HEK293 (cell line): ENCODE results near the gene ZCCHC14.

Experiments
- CTCF ChIA-PET: fragments of 350-600 bp; formaldehyde crosslinking; extraction: SDS; loops from one replicate; lab custom pipeline; 2021; ENCODE audit warnings: antibody characterized with exemption; lab: Yijun Ruan, JAX
- POLR2A ChIA-PET: fragments of 300-600 bp; formaldehyde crosslinking; extraction: SDS; loops from one replicate; lab custom pipeline; 2020; ENCODE audit warnings: antibody characterized with exemption, inconsistent platforms; lab: Yijun Ruan, JAX
- H3K27ac ChIP-seq: fragments of 200-500 bp; sonication (Bioruptor generic); 2 replicates; pipeline ENCODE4 v1.5.1; 2014; ENCODE audit warnings: low read depth, low read length, control low read depth, inconsistent platforms; ENCODE audit errors: extremely low read depth
- H3K36me3 ChIP-seq, 2 experiments: fragments of 200-500 bp in 1 of 2; sonication (Bioruptor generic) in 1 of 2; 1 replicate in 1 of 2; 2 replicates in 1 of 2; pipeline ENCODE4 v1.5.1; 2014 to 2017; ENCODE audit warnings: inconsistent platforms in 2 of 2, low read length in 2 of 2; ENCODE audit not compliant: control insufficient read depth in 2 of 2, insufficient read depth in 1 of 2
- H3K4me1 ChIP-seq: fragments of 200-500 bp; sonication (Bioruptor generic); 2 replicates; pipeline ENCODE4 v1.5.1; 2014; ENCODE audit warnings: mild to moderate bottlenecking, low read length, inconsistent platforms; ENCODE audit not compliant: control insufficient read depth, insufficient read depth
- H3K4me3 ChIP-seq: 2 replicates; pipeline ENCODE4 v1.5.1; 2011; ENCODE audit warnings: low read depth, mild to moderate bottlenecking, control low read depth, low read length, moderate library complexity
- H3K9me3 ChIP-seq: fragments of 200-500 bp; sonication (Bioruptor generic); 2 replicates; pipeline ENCODE4 v1.5.1; 2014; ENCODE audit warnings: low read depth, low read length, inconsistent platforms; ENCODE audit not compliant: control insufficient read depth, insufficient read depth
- HOXC10 ChIP-seq: sonication (generic); formaldehyde crosslinking; IDR thresholded peaks from 2 replicates; pipeline ENCODE4 v1.8.1; 2023; ENCODE audit warnings: mild to moderate bottlenecking, missing genetic modification reagents
- HOXD13 ChIP-seq: sonication (generic); formaldehyde crosslinking; IDR thresholded peaks from 2 replicates; pipeline ENCODE4 v1.8.0; 2022; ENCODE audit warnings: missing genetic modification reagents, borderline replicate concordance
- KLF8 ChIP-seq: fragments of 450-650 bp; formaldehyde crosslinking; IDR thresholded peaks from 2 replicates; pipeline ENCODE4 v1.5.1; 2016; ENCODE audit warnings: missing biosample characterization, missing genetic modification characterization
- SP7 ChIP-seq: fragments of 450-650 bp; formaldehyde crosslinking; IDR thresholded peaks from 2 replicates; pipeline ENCODE4 v1.5.1; 2016; ENCODE audit warnings: missing biosample characterization, missing genetic modification characterization
- ZBTB48 ChIP-seq: fragments of 450-650 bp; formaldehyde crosslinking; IDR thresholded peaks from 2 replicates; pipeline ENCODE4 v1.5.1; 2016; ENCODE audit warnings: missing biosample characterization, missing genetic modification characterization
- ZNF114 ChIP-seq: fragments of 450-650 bp; formaldehyde crosslinking; IDR thresholded peaks from 2 replicates; pipeline ENCODE4 v1.5.0; 2017; ENCODE audit warnings: missing biosample characterization, missing genetic modification characterization
- ZNF16 ChIP-seq: fragments of 450-650 bp; formaldehyde crosslinking; IDR thresholded peaks from 2 replicates; pipeline ENCODE4 v1.5.1; 2016; ENCODE audit warnings: low read depth, missing biosample characterization, missing genetic modification characterization
- ZNF211 ChIP-seq: fragments of 450-650 bp; formaldehyde crosslinking; IDR thresholded peaks from 2 replicates; pipeline ENCODE4 v1.5.1; 2016; ENCODE audit warnings: low read depth, missing biosample characterization, missing genetic modification characterization
- ZNF266 ChIP-seq: fragments of 450-650 bp; formaldehyde crosslinking; IDR thresholded peaks from 2 replicates; pipeline ENCODE4 v1.5.1; 2016; ENCODE audit warnings: missing biosample characterization, missing genetic modification characterization, low read depth
- ZNF292 ChIP-seq: fragments of 450-650 bp; formaldehyde crosslinking; IDR thresholded peaks from 2 replicates; pipeline ENCODE4 v1.5.1; 2016; ENCODE audit warnings: low read depth, missing biosample characterization, missing genetic modification characterization, borderline replicate concordance
- ZNF391 ChIP-seq: fragments of 450-650 bp; formaldehyde crosslinking; IDR thresholded peaks from 2 replicates; pipeline ENCODE4 v1.5.1; 2016; ENCODE audit warnings: low read depth, missing biosample characterization, missing genetic modification characterization, borderline replicate concordance
- ZNF473 ChIP-seq: fragments of 450-650 bp; formaldehyde crosslinking; IDR thresholded peaks from 2 replicates; pipeline ENCODE4 v1.5.1; 2017; ENCODE audit warnings: missing biosample characterization, missing genetic modification characterization
- ZNF48 ChIP-seq: fragments of 450-650 bp; formaldehyde crosslinking; IDR thresholded peaks from 2 replicates; pipeline ENCODE4 v1.5.1; 2016; ENCODE audit warnings: missing biosample characterization, missing genetic modification characterization
- ZNF660 ChIP-seq: fragments of 450-650 bp; IDR thresholded peaks from 2 replicates; pipeline ENCODE4 v1.5.1; 2018; ENCODE audit warnings: missing biosample characterization, mild to moderate bottlenecking, missing genetic modification characterization
- ZNF701 ChIP-seq: fragments of 450-650 bp; formaldehyde crosslinking; IDR thresholded peaks from 2 replicates; pipeline ENCODE4 v1.5.1; 2016; ENCODE audit warnings: missing biosample characterization, missing genetic modification characterization
- ZNF791 ChIP-seq: fragments of 450-650 bp; formaldehyde crosslinking; IDR thresholded peaks from 2 replicates; pipeline ENCODE4 v1.5.1; 2016; ENCODE audit warnings: missing biosample characterization, missing genetic modification characterization
- ZNF792 ChIP-seq: fragments of 450-650 bp; formaldehyde crosslinking; IDR thresholded peaks from 2 replicates; pipeline ENCODE4 v1.5.1; 2016; ENCODE audit warnings: missing biosample characterization, missing genetic modification characterization
- ZNF837 ChIP-seq: fragments of 450-650 bp; formaldehyde crosslinking; IDR thresholded peaks from 2 replicates; pipeline ENCODE4 v1.5.1; 2016; ENCODE audit warnings: missing biosample characterization, missing genetic modification characterization
- ZSCAN30 ChIP-seq: fragments of 450-650 bp; IDR thresholded peaks from 2 replicates; pipeline ENCODE4 v1.5.1; 2018; ENCODE audit warnings: missing biosample characterization, mild to moderate bottlenecking, missing genetic modification characterization, moderate library complexity
- TF ChIP-seq, protein P1 (sequence below): fragments of 450-650 bp; formaldehyde crosslinking; IDR thresholded peaks from 2 replicates; pipeline ENCODE4 v1.5.1; 2016; ENCODE audit warnings: missing biosample characterization, missing genetic modification characterization
- TF ChIP-seq, protein P2 (sequence below): fragments of 450-650 bp; formaldehyde crosslinking; IDR thresholded peaks from 2 replicates; pipeline ENCODE4 v1.5.1; 2016; ENCODE audit warnings: missing biosample characterization, missing genetic modification characterization
- TF ChIP-seq, protein P3 (sequence below): fragments of 450-650 bp; formaldehyde crosslinking; IDR thresholded peaks from 2 replicates; pipeline ENCODE4 v1.5.1; 2016; ENCODE audit warnings: missing biosample characterization, missing genetic modification characterization

ZCCHC14 gene

DNA sequence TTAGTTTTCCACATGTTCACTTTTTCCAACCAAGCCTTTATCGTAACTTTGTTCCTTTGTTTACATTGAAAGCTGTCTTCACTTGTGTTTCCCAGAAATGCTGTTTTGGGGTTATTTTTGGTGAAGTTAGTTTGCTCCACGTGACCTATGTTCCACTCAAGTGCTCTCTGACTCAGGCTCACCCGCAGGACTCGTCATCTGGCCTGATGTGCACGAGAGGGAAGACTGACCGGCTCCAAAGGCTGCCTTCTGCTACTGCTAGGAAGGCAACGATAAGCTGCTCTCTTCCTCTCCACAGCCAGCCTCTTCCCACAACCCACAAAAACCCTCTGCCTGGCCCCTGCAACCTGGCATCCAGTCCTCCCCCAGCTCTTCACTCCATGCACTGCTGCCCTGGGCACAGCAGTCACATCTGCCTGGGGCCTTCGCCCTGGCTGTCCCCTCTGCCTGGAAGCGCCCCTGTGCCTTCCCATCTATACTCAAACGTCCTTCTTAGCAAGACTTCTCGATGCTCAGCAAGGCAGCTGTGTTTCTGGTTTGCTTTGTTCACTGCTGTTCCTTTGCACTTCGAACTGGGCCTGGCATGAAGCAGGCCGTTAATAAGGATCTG is 28.0 kb downstream of the ZCCHC14 start (continued):
- TF ChIP-seq SP7 (tag by site-specific recombination) (no peak), ZNF114 (tag by site-specific recombination) (no peak)

DNA sequence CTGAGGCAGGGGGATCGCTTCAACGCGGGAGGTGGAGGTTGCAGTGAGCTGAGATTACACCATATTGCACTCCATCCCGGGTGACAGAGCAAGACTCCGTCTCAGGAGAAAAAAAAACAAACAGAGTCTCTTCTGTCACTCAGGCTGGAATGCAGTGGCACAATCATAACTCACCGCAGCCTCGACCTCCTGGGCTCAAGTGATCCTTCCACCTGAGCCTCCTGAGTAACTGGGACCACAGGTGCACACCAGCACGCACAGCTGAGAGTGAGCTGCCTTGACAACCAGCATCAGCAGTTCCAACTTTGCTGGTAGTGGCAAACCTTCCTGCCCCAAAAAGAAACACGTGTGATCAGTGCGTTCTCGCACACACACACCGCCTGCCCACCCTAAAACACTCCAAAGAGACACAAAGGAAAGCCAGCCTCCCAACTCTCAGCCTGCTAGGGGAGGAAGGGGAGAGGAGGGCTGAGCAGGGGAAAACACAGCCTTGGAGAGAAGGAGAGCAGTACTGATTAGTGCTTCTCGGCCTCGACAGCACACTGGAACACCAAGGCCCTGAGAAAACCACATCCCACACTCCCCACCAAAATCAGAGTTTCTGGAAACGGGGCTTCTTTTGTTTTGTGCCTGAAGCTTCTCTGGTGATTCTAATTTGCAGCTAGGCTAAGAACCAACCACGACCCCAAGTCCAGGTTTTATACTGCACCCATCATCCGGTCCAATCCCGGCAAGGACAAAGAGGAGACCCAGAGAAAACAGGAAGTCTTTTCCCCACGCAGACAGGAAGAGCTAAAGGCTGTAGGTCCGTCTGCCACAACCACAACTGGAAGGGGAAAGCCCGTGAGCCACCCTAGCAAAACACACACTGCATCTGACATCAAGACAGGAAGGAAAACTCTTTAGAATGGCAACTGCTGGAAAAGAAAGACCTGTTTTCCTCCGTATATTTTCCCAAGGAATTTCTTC is 28.8 kb downstream of the ZCCHC14 start:
- no peak for TF ChIP-seq ZNF391 (tag by site-specific recombination)
- TF ChIP-seq ZNF292 (tag by site-specific recombination) = no peak
- TF ChIP-seq, protein P1, sequence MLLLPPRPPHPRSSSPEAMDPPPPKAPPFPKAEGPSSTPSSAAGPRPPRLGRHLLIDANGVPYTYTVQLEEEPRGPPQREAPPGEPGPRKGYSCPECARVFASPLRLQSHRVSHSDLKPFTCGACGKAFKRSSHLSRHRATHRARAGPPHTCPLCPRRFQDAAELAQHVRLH = no peak
- TF ChIP-seq ZNF792 (tag by site-specific recombination) = no peak
- no peak for TF ChIP-seq KLF8 (tag by site-specific recombination)
- no peak for TF ChIP-seq ZNF837 (tag by site-specific recombination)
- no peak for TF ChIP-seq HOXD13
- TF ChIP-seq, protein P2, sequence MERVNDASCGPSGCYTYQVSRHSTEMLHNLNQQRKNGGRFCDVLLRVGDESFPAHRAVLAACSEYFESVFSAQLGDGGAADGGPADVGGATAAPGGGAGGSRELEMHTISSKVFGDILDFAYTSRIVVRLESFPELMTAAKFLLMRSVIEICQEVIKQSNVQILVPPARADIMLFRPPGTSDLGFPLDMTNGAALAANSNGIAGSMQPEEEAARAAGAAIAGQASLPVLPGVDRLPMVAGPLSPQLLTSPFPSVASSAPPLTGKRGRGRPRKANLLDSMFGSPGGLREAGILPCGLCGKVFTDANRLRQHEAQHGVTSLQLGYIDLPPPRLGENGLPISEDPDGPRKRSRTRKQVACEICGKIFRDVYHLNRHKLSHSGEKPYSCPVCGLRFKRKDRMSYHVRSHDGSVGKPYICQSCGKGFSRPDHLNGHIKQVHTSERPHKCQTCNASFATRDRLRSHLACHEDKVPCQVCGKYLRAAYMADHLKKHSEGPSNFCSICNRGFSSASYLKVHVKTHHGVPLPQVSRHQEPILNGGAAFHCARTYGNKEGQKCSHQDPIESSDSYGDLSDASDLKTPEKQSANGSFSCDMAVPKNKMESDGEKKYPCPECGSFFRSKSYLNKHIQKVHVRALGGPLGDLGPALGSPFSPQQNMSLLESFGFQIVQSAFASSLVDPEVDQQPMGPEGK (tag by site-specific recombination) = no peak
- TF ChIP-seq ZNF211 = no peak
- TF ChIP-seq ZBTB48 (tag by site-specific recombination) = no peak
- TF ChIP-seq ZNF701 (tag by site-specific recombination) = no peak
- TF ChIP-seq ZNF266 (tag by site-specific recombination) = no peak
- no peak for TF ChIP-seq ZNF48 (tag by site-specific recombination)
- no peak for TF ChIP-seq ZNF791 (tag by site-specific recombination)
- TF ChIP-seq ZNF16 = no peak
- TF ChIP-seq HOXC10 (CRISPR knock-in tag) = no peak
- TF ChIP-seq ZNF473 (tag by site-specific recombination) = no peak
- TF ChIP-seq ZNF660 (tag by site-specific recombination) = no peak
- TF ChIP-seq, protein P3, sequence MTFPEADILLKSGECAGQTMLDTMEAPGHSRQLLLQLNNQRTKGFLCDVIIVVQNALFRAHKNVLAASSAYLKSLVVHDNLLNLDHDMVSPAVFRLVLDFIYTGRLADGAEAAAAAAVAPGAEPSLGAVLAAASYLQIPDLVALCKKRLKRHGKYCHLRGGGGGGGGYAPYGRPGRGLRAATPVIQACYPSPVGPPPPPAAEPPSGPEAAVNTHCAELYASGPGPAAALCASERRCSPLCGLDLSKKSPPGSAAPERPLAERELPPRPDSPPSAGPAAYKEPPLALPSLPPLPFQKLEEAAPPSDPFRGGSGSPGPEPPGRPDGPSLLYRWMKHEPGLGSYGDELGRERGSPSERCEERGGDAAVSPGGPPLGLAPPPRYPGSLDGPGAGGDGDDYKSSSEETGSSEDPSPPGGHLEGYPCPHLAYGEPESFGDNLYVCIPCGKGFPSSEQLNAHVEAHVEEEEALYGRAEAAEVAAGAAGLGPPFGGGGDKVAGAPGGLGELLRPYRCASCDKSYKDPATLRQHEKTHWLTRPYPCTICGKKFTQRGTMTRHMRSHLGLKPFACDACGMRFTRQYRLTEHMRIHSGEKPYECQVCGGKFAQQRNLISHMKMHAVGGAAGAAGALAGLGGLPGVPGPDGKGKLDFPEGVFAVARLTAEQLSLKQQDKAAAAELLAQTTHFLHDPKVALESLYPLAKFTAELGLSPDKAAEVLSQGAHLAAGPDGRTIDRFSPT (tag by site-specific recombination) = no peak
- no peak for TF ChIP-seq ZSCAN30 (tag by site-specific recombination)
- POLR2A ChIA-PET = no interaction called here
- Histone ChIP-seq H3K4me3 (no peak overlapping the region), H3K27ac (peak overlapping the region; percentile 17), H3K36me3 (peaks cover 3 to 7% of the 10 kb centered on the region in 2 experiments; a peak in 2 of 3 replicates), H3K4me1 (peaks cover 29% of the 10 kb centered on the region), H3K9me3 (no peaks in the 10 kb centered on the region)
- CTCF ChIA-PET = interaction anchor here (0.6 to 2.1 kb wide), 4 partner anchors 20 to 715 kb away, joined by 3 to 7 read pairs (median 4); no protein-coding TSS in a partner anchor
